ENCODE results near the gene OLA1.

OLA1 gene

GRCh38 chr2:174112073-174112472, 136.3 kb downstream of the OLA1 start:
- DNase-seq = no peak

- no peak for DNase-seq
These were observed 139.8 kb downstream of the OLA1 start for GRCh38 chr2:174108579-174108978.

GRCh38 chr2:174106736-174107135, 141.6 kb downstream of the OLA1 start:
- no peak for DNase-seq

GRCh38 chr2:174094542-174094941, 153.8 kb downstream of the OLA1 start:
- DNase-seq = no peak

GRCh38 chr2:174090476-174090875, 157.9 kb downstream of the OLA1 start:
- no peak for DNase-seq

GRCh38 chr2:174088706-174089460, 159.4 kb downstream of the OLA1 start:
- DNase-seq = no peak

- DNase-seq = no peak
These were observed 161.6 kb downstream of the OLA1 start for GRCh38 chr2:174086708-174087107.

GRCh38 chr2:174085781-174086180, 162.6 kb downstream of the OLA1 start:
- DNase-seq = no peak

- no peak for DNase-seq
These were observed 164.4 kb downstream of the OLA1 start for GRCh38 chr2:174083843-174084458.

GRCh38 chr2:174080672-174081121, 167.6 kb downstream of the OLA1 start:
- DNase-seq = no peak

GRCh38 chr2:174078275-174078674, 170.1 kb downstream of the OLA1 start:
- DNase-seq = no peak

- DNase-seq = no peak
These were observed 171.4 kb downstream of the OLA1 start for GRCh38 chr2:174076975-174077374.

- no peak for DNase-seq
These were observed 172.3 kb downstream of the OLA1 start for GRCh38 chr2:174076040-174076439.

- DNase-seq = no peak
These were observed 173.5 kb downstream of the OLA1 start for GRCh38 chr2:174074831-174075230.

GRCh38 chr2:174072857-174073256, 175.5 kb downstream of the OLA1 start:
- no peak for DNase-seq

GRCh38 chr2:174072069-174072468, 176.3 kb downstream of the OLA1 start:
- no peak for DNase-seq

GRCh38 chr2:174071321-174071720, 177.0 kb downstream of the OLA1 start:
- no peak for DNase-seq

GRCh38 chr2:174070281-174070680, 178.1 kb downstream of the OLA1 start:
- DNase-seq = no peak

GRCh38 chr2:174067815-174068214, 180.5 kb downstream of the OLA1 start:
- no peak for DNase-seq

- DNase-seq = no peak
These were observed 181.5 kb downstream of the OLA1 start for GRCh38 chr2:174066871-174067270.

- no peak for DNase-seq
These were observed 184.7 kb downstream of the OLA1 start for GRCh38 chr2:174063492-174064092.

GRCh38 chr2:174062934-174063333, 185.4 kb downstream of the OLA1 start:
- no peak for DNase-seq

- DNase-seq = no peak
These were observed 188.5 kb downstream of the OLA1 start for GRCh38 chr2:174059884-174060244.

- peak in 1 of 2 donors; percentile 19 for DNase-seq
These were observed 189.0 kb downstream of the OLA1 start for GRCh38 chr2:174059178-174059883.
